ENCODE measurements around the gene PACS2. TPM values are rescaled to one million over a fixed set of nuclear protein-coding genes. Genes with fewer than 3 reads are reported as not detected.
A peak's percentile ranks its signal among the peaks of the same experiment; 100 is the strongest.

Gene PACS2
- total RNA-seq, 1 experiment from 2014 or later: 57.7 TPM

- ChIA-PET POLR2A (no interaction called here), CTCF (interaction anchor here (0.7 to 5.1 kb wide), 12 partner anchors 15 to 279 kb away, joined by 3 to 38 read pairs (median 4); no protein-coding TSS in a partner anchor)
- H3K4me3 Mint-ChIP-seq (ENCODE audit: unreplicated experiment): no peak overlapping the region
- intact Hi-C loops (cut with micrococcal nuclease): loop anchor here (5.0 kb wide), 1 partner anchor 158 kb away; the partner anchor contains the start of gene TMEM121
- no TSS peak for BruUV-seq (replicated peaks)
- no peaks in the 10 kb centered on the region for H3K4me1 Mint-ChIP-seq (ENCODE audit: insufficient read depth, unreplicated experiment)
- H3K9me3 Mint-ChIP-seq (ENCODE audit: unreplicated experiment): no peaks in the 10 kb centered on the region
- H3K36me3 Mint-ChIP-seq (ENCODE audit: insufficient read depth, unreplicated experiment): peaks cover 6% of the 10 kb centered on the region
- H3K27me3 Mint-ChIP-seq (ENCODE audit: insufficient read depth, unreplicated experiment): no peaks in the 10 kb centered on the region
- H3K27ac Mint-ChIP-seq (ENCODE audit: low read depth, unreplicated experiment): no peak overlapping the region
- no peak for TF ChIP-seq CTCF (IDR thresholded peaks at IDR 0.05; ENCODE audit: unreplicated experiment)
- DNase-seq (ENCODE audit: unreplicated experiment): no peak
Observed at GRCh38 chr14:105369653-105370040, 55.1 kb downstream of the PACS2 start.

DNA sequence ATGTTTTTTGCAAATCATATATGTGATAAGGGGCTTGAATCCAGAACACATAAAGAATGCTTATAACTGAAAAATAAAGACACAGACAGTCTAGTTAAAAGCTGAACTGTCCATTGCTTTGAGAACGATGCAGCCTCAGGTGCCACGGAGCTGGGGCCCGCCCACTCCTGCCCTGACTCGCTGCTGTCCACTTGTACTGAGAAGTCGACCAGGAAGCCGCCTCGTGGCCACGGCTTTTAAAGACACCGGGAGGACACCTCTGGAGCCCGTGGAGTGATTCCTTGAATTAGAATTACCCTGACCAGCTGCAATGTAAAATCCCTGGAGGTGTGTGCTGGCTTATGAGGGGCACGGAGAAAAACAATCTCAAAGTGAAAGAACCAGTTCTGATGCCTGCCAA, 59.8 kb downstream of the PACS2 start:
- H3K27me3 Mint-ChIP-seq (ENCODE audit: insufficient read depth, unreplicated experiment): no peaks in the 10 kb centered on the region
- H3K36me3 Mint-ChIP-seq (ENCODE audit: insufficient read depth, unreplicated experiment): peaks cover 6% of the 10 kb centered on the region
- no peak overlapping the region for H3K27ac Mint-ChIP-seq (ENCODE audit: low read depth, unreplicated experiment)
- H3K4me3 Mint-ChIP-seq (ENCODE audit: unreplicated experiment): no peak overlapping the region
- CTCF ChIA-PET: interaction anchor here (0.6 to 5.1 kb wide), 4 partner anchors 23 to 141 kb away, joined by 3 to 38 read pairs (median 4); no protein-coding TSS in a partner anchor
- BruUV-seq (replicated peaks): no TSS peak
- peak; percentile 44 for DNase-seq (ENCODE audit: unreplicated experiment)
- H3K9me3 Mint-ChIP-seq (ENCODE audit: unreplicated experiment): no peaks in the 10 kb centered on the region
- no peaks in the 10 kb centered on the region for H3K4me1 Mint-ChIP-seq (ENCODE audit: insufficient read depth, unreplicated experiment)
- POLR2A ChIA-PET: interaction anchor here (0.6 kb wide), 2 partner anchors 80 to 115 kb away, joined by 3 to 4 read pairs; no protein-coding TSS in a partner anchor
- no peak for TF ChIP-seq CTCF (IDR thresholded peaks at IDR 0.05; ENCODE audit: unreplicated experiment)
- intact Hi-C loops (cut with micrococcal nuclease): loop anchor here (5.0 kb wide), 1 partner anchor 153 kb away; the partner anchor contains the start of gene TMEM121

DNA sequence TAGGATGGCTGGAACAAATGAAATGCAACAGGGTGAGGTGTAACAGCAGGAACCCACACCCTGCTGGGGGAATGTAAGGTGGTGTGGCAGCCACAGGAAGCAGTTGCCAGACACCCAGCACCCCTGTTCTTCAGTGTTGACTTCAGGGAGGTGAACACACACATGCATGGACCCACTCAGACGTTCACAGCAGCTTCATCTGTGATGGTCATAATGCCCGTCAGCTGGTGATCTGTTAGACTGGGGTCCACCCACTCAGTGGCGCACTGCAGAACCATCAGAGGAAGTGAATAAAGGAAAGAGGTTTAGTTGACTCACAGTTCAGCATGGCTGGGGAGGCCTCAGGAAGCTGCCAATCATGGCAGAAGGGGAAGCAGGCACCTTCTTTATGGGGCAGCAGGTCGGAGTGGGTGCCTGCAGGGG, 61.1 kb downstream of the PACS2 start:
- intact Hi-C loops (cut with micrococcal nuclease): no loop called here
- H3K27ac Mint-ChIP-seq (ENCODE audit: low read depth, unreplicated experiment): no peak overlapping the region
- TF ChIP-seq CTCF (IDR thresholded peaks at IDR 0.05; ENCODE audit: unreplicated experiment): no peak
- no peaks in the 10 kb centered on the region for H3K4me1 Mint-ChIP-seq (ENCODE audit: insufficient read depth, unreplicated experiment)
- CTCF ChIA-PET: no interaction called here
- H3K36me3 Mint-ChIP-seq (ENCODE audit: insufficient read depth, unreplicated experiment): no peaks in the 10 kb centered on the region
- no peak for DNase-seq (ENCODE audit: unreplicated experiment)
- POLR2A ChIA-PET: interaction anchor here (1.7 kb wide), 1 partner anchor 10 kb away, joined by 4 read pairs; no protein-coding TSS in a partner anchor
- H3K4me3 Mint-ChIP-seq (ENCODE audit: unreplicated experiment): no peak overlapping the region
- no TSS peak for BruUV-seq (replicated peaks)
- no peaks in the 10 kb centered on the region for H3K9me3 Mint-ChIP-seq (ENCODE audit: unreplicated experiment)
- H3K27me3 Mint-ChIP-seq (ENCODE audit: insufficient read depth, unreplicated experiment): no peaks in the 10 kb centered on the region

- POLR2A ChIA-PET: interaction anchor here (1.7 kb wide), 1 partner anchor 11 kb away, joined by 4 read pairs; no protein-coding TSS in a partner anchor
- Mint-ChIP-seq H3K4me3 (ENCODE audit: unreplicated experiment) (no peak overlapping the region), H3K9me3 (ENCODE audit: unreplicated experiment) (no peaks in the 10 kb centered on the region), H3K36me3 (ENCODE audit: insufficient read depth, unreplicated experiment) (no peaks in the 10 kb centered on the region), H3K27ac (ENCODE audit: low read depth, unreplicated experiment) (no peak overlapping the region), H3K27me3 (ENCODE audit: insufficient read depth, unreplicated experiment) (no peaks in the 10 kb centered on the region), H3K4me1 (ENCODE audit: insufficient read depth, unreplicated experiment) (no peaks in the 10 kb centered on the region)
- no peak for TF ChIP-seq CTCF (IDR thresholded peaks at IDR 0.05; ENCODE audit: unreplicated experiment)
- CTCF ChIA-PET: interaction anchor here (1.7 kb wide), 1 partner anchor 27 kb away, joined by 5 read pairs; no protein-coding TSS in a partner anchor
- DNase-seq (ENCODE audit: unreplicated experiment): no peak
- BruUV-seq (replicated peaks): no TSS peak
- intact Hi-C loops (cut with micrococcal nuclease): no loop called here
Observed at GRCh38 chr14:105376521-105377440, 62.2 kb downstream of the PACS2 start.
